H1 (cell line): Measurements from ENCODE around the gene SLC35B2. TPM values are rescaled to one million over a fixed set of nuclear protein-coding genes. Genes with fewer than 3 reads are reported as not detected.
A peak's percentile ranks its signal among the peaks of the same experiment; 100 is the strongest.

Experiments
- CTCF ChIA-PET: fragments of 300-600 bp; sonication (Branson Sonifier 250); formaldehyde crosslinking; loops from one replicate; lab custom pipeline; 2021; ENCODE audit not compliant: partially characterized antibody; lab: Charles Lee
- POLR2A ChIA-PET: fragments of 300-600 bp; sonication (Branson Sonifier 250); formaldehyde crosslinking; loops from one replicate; lab custom pipeline; 2021; ENCODE audit warnings: inconsistent platforms; ENCODE audit not compliant: partially characterized antibody; lab: Charles Lee
- DNase-seq, 2 experiments: peaks; one replicate each; pipeline versions ENCODE4 v3.0.0 to v3.0.0-alpha.2; 2010 to 2022; ENCODE audit warnings: low spot score in 2 of 2, low read depth in 1 of 2, mixed read lengths in 1 of 2
- FAIRE-seq: peaks from 2 replicates; lab custom pipeline; 2011; peaks lifted over from hg19 to GRCh38; lab: Jason Lieb, UNC
- H2AFZ ChIP-seq: 2 replicates; pipeline ENCODE4 v1.8.1; 2012; ENCODE audit warnings: low read length, inconsistent platforms
- H2AK5ac ChIP-seq: 2 replicates; pipeline ENCODE4 v1.6.1; 2013; ENCODE audit warnings: low read depth, low read length
- H2BK120ac ChIP-seq: replicated peaks from 2 replicates; pipeline ENCODE3; 2013; ENCODE audit warnings: low read depth, low read length, inconsistent platforms
- H2BK12ac ChIP-seq: 2 replicates; pipeline ENCODE4 v1.6.1; 2013; ENCODE audit warnings: low read depth, low read length
- H2BK15ac ChIP-seq: 2 replicates; pipeline ENCODE4 v1.6.1; 2013; ENCODE audit warnings: low read length
- H2BK20ac ChIP-seq: 2 replicates; pipeline ENCODE4 v1.6.1; 2013; ENCODE audit warnings: low read length
- H2BK5ac ChIP-seq: 2 replicates; pipeline ENCODE4 v1.6.1; 2013; ENCODE audit warnings: low read depth, low read length
- H3K14ac ChIP-seq: 2 replicates; pipeline ENCODE4 v1.6.1; 2013; ENCODE audit warnings: inconsistent platforms; ENCODE audit not compliant: insufficient read length
- H3K18ac ChIP-seq: 2 replicates; pipeline ENCODE4 v1.6.1; 2013; ENCODE audit warnings: low read length; ENCODE audit errors: extremely low read depth
- H3K23ac ChIP-seq: 2 replicates; pipeline ENCODE4 v1.6.1; 2013; ENCODE audit warnings: inconsistent platforms; ENCODE audit not compliant: insufficient read length
- H3K23me2 ChIP-seq: 2 replicates; pipeline ENCODE4 v1.6.1; 2013; ENCODE audit warnings: low read depth, low read length
- H3K27ac ChIP-seq: 2 replicates; pipeline ENCODE4 v1.6.1; 2011; ENCODE audit warnings: low read depth, low read length, inconsistent platforms
- H3K27me3 ChIP-seq, 4 experiments: replicated peaks in 1 of 4; 1 replicate in 1 of 4; 2 replicates in 3 of 4; pipeline versions ENCODE4 v1.6.1 to v1.8.1; 2011 to 2013; ENCODE audit warnings: low read length in 3 of 4, mild to moderate bottlenecking in 3 of 4, inconsistent platforms in 2 of 4, mixed read lengths in 2 of 4, moderate library complexity in 1 of 4; ENCODE audit not compliant: control insufficient read depth in 3 of 4, insufficient read depth in 3 of 4; ENCODE audit errors: extremely low read depth in 1 of 4
- H3K36me3 ChIP-seq, 4 experiments: 2 replicates each; pipeline versions ENCODE4 v1.6.1 to v1.8.1; 2011 to 2013; ENCODE audit warnings: mild to moderate bottlenecking in 4 of 4, low read length in 3 of 4, moderate library complexity in 2 of 4, control low read depth in 1 of 4, inconsistent platforms in 1 of 4; ENCODE audit not compliant: insufficient read depth in 4 of 4, control insufficient read depth in 2 of 4
- H3K4ac ChIP-seq: replicated peaks from 2 replicates; pipeline ENCODE3; 2013; ENCODE audit warnings: low read length, low read depth, mixed read lengths, inconsistent platforms; ENCODE audit not compliant: insufficient read length
- H3K4me1 ChIP-seq, 4 experiments: replicated peaks in 1 of 4; 1 replicate in 1 of 4; 2 replicates in 3 of 4; pipeline versions ENCODE4 v1.6.1 to v1.8.1; 2011 to 2013; ENCODE audit warnings: low read length in 3 of 4, inconsistent platforms in 2 of 4, mixed read lengths in 1 of 4; ENCODE audit not compliant: insufficient read depth in 4 of 4, control insufficient read depth in 3 of 4
- H3K4me2 ChIP-seq, 2 experiments: 2 replicates each; pipeline versions ENCODE4 v1.6.1 to v1.8.1; 2011 to 2013; ENCODE audit warnings: low read depth in 2 of 2, low read length in 2 of 2, control low read depth in 1 of 2, inconsistent platforms in 1 of 2, mild to moderate bottlenecking in 1 of 2; ENCODE audit not compliant: insufficient read depth in 1 of 2
- H3K4me3 ChIP-seq, 4 experiments: fragments of 200-600, 300-600 bp in 1 of 4; sonication (generic), shearing (Covaris generic), sonication (Bioruptor Twin) in 1 of 4; 2 replicates each; pipeline versions ENCODE4 v1.5.1 to v1.8.1; 2011 to 2016; ENCODE audit warnings: low read length in 4 of 4, low read depth in 3 of 4, control low read depth in 2 of 4, inconsistent platforms in 2 of 4, mild to moderate bottlenecking in 2 of 4, mixed read lengths in 1 of 4, moderate library complexity in 1 of 4; ENCODE audit not compliant: insufficient read depth in 2 of 4; ENCODE audit errors: extremely low read depth in 1 of 4
- H3K56ac ChIP-seq: replicated peaks from 2 replicates; pipeline ENCODE3; 2013; ENCODE audit warnings: low read depth, mild to moderate bottlenecking, mixed read lengths, low read length, inconsistent platforms; ENCODE audit not compliant: insufficient read length
- H3K79me1 ChIP-seq: 2 replicates; pipeline ENCODE4 v1.6.1; 2013; ENCODE audit warnings: low read depth, low read length, control low read depth
- H3K79me2 ChIP-seq, 2 experiments: 2 replicates each; pipeline versions ENCODE4 v1.6.1 to v1.8.1; 2012 to 2013; ENCODE audit warnings: low read length in 2 of 2, mild to moderate bottlenecking in 2 of 2, inconsistent platforms in 1 of 2; ENCODE audit not compliant: insufficient read depth in 2 of 2, control insufficient read depth in 1 of 2
- H3K9ac ChIP-seq, 4 experiments: replicated peaks in 1 of 4; 1 replicate in 1 of 4; 2 replicates in 3 of 4; pipeline versions ENCODE4 v1.6.1 to v1.8.1; 2011 to 2013; ENCODE audit warnings: low read depth in 3 of 4, low read length in 3 of 4, control low read depth in 2 of 4, mild to moderate bottlenecking in 2 of 4, moderate library complexity in 2 of 4, inconsistent platforms in 1 of 4; ENCODE audit errors: extremely low read depth in 1 of 4
- H3K9me3 ChIP-seq, 2 experiments: 2 replicates each; pipeline versions ENCODE4 v1.6.1 to v1.8.1; 2012 to 2013; ENCODE audit warnings: mild to moderate bottlenecking in 2 of 2, moderate library complexity in 2 of 2, control low read depth in 1 of 2, inconsistent platforms in 1 of 2, low read depth in 1 of 2, low read length in 1 of 2, mixed read lengths in 1 of 2; ENCODE audit not compliant: insufficient read depth in 2 of 2
- H4K20me1 ChIP-seq, 2 experiments: replicated peaks in 1 of 2; 2 replicates each; pipeline versions ENCODE3 to v1.8.1; 2011 to 2013; ENCODE audit warnings: inconsistent platforms in 2 of 2, low read length in 2 of 2, mild to moderate bottlenecking in 1 of 2; ENCODE audit not compliant: insufficient read depth in 2 of 2, control insufficient read depth in 1 of 2
- H4K5ac ChIP-seq: 2 replicates; pipeline ENCODE4 v1.6.1; 2013; ENCODE audit warnings: low read length, low read depth, mixed read lengths, inconsistent platforms; ENCODE audit not compliant: insufficient read length
- H4K8ac ChIP-seq: 2 replicates; pipeline ENCODE4 v1.8.0; 2013; ENCODE audit warnings: mild to moderate bottlenecking, moderate library complexity, low read length, inconsistent platforms; ENCODE audit not compliant: insufficient read depth; ENCODE audit errors: extremely low read depth
- H4K91ac ChIP-seq: replicated peaks from 2 replicates; pipeline ENCODE3; 2013; ENCODE audit warnings: low read length, mixed read lengths, inconsistent platforms; ENCODE audit not compliant: insufficient read length
- CBX5 ChIP-seq: fragments of 300-800, 300-1000 bp; sonication (generic); IDR thresholded peaks from 2 replicates; pipeline ENCODE4 v1.7.1; 2016; ENCODE audit warnings: antibody characterized with exemption, low read length, low read depth
- POLR2AphosphoS5 ChIP-seq: IDR thresholded peaks from 2 replicates; pipeline ENCODE4 v1.6.1; 2011; ENCODE audit warnings: low read depth, low read length
- RXRA ChIP-seq: IDR thresholded peaks from 2 replicates; pipeline ENCODE4 v1.6.1; 2011; ENCODE audit warnings: low read depth, mild to moderate bottlenecking, low read length, moderate library complexity; ENCODE audit not compliant: insufficient read depth
- SP1 ChIP-seq: IDR thresholded peaks from 2 replicates; pipeline ENCODE4 v1.6.1; 2011; ENCODE audit warnings: low read depth, low read length
- SP4 ChIP-seq: IDR thresholded peaks from 2 replicates; pipeline ENCODE4 v1.6.1; 2012; ENCODE audit warnings: low read length, inconsistent platforms
- SRF ChIP-seq: IDR thresholded peaks from 2 replicates; pipeline ENCODE4 v1.6.1; 2011; ENCODE audit warnings: mild to moderate bottlenecking, low read depth, low read length, moderate library complexity
- TAF7 ChIP-seq: optimal IDR thresholded peaks from 2 replicates; pipeline ENCODE3; 2011; ENCODE audit warnings: low read depth, mild to moderate bottlenecking, inconsistent platforms, low read length, moderate library complexity, borderline replicate concordance
- TBP ChIP-seq: IDR thresholded peaks from 2 replicates; pipeline ENCODE4 v1.6.1; 2011; ENCODE audit warnings: low read depth, low read length, improper control_type of control experiment
- WGBS, 2 experiments: shearing (Covaris generic) in 1 of 2; methylation state at CpG; one replicate each; pipeline versions ENCODE4 v1.1.6 to v1.1.7; 2013 to 2015; ENCODE audit warnings: low lambda C conversion rate in 2 of 2, mixed read lengths in 2 of 2, inconsistent platforms in 1 of 2, low coverage in 1 of 2, missing lambda C conversion rate in 1 of 2; ENCODE audit not compliant: insufficient replicate concordance in 2 of 2, insufficient coverage in 1 of 2, insufficient read length in 1 of 2; ENCODE audit errors: extremely low coverage in 1 of 2, missing lambda C conversion rate in 1 of 2; 5-methylcytosine and 5-hydroxymethylcytosine counted together
- polyA plus RNA-seq, 7 experiments: library from polyadenylated mRNA; depleted of rRNA in 3 of 7; stranded (reverse) in 5 of 7; unstranded in 2 of 7; fragments of >200 nt in 5 of 7; fragments of 200-250 nt in 2 of 7; gene quantifications; 1 replicate in 5 of 7; 2 replicates in 1 of 7; 4 replicates in 1 of 7; pipeline versions ENCODE4 v1.2.1 to v1.2.3, GENCODE V29; 2011 to 2013; ENCODE audit warnings: missing spikeins in 2 of 7, mixed read lengths in 2 of 7
- total RNA-seq: library from RNA; stranded (reverse); fragmentation: NEBNext Ultra II Directional; extraction: Animal tissue kit (Norgen Biotek cat#: 25700); gene quantifications from 2 replicates; pipeline ENCODE4 v1.2.1, GENCODE V29; 2021

SLC35B2 gene
- total and polyA plus RNA-seq, 2 of the 8 experiments (the other 6 are each of a cell fraction or from before 2014, with no cell fraction given): 29.5 to 65.0 TPM

- H2AK5ac ChIP-seq: no peak overlapping the region
- peak overlapping the region; percentile 49 for H3K4ac ChIP-seq
- H3K23ac ChIP-seq: no peak overlapping the region
- H2BK12ac ChIP-seq: no peak overlapping the region
- H2BK120ac ChIP-seq: no peak overlapping the region
- H3K9ac ChIP-seq: no peak overlapping the region
- H3K79me2 ChIP-seq: peaks cover 10 to 48% of the 10 kb centered on the region in 2 experiments; a peak in 3 of 4 replicates
- H3K56ac ChIP-seq: no peak overlapping the region
- no peak overlapping the region for H2BK20ac ChIP-seq
- H4K91ac ChIP-seq: no peak overlapping the region
- H3K27me3 ChIP-seq: no peaks in the 10 kb centered on the region
- peaks cover 25% of the 10 kb centered on the region for H3K79me1 ChIP-seq
- H3K4me3 ChIP-seq: peak overlapping the region in 1 of 4 experiments; percentile 29; a peak in 1 of 8 replicates
- H3K14ac ChIP-seq: no peak overlapping the region
- peaks cover 10 to 27% (median 20%) of the 10 kb centered on the region in 4 experiments; a peak in 7 of 8 replicates for H3K36me3 ChIP-seq
- ChIA-PET CTCF (interaction anchor here (1.0 to 19.4 kb wide), 9 partner anchors 10 to 129 kb away, joined by 4 to 287 read pairs (median 14); partner anchors contain the start of genes HSP90AB1 and SLC35B2), POLR2A (interaction anchor here (0.8 to 21.0 kb wide), 13 partner anchors 10 to 101 kb away, joined by 3 to 477 read pairs (median 13); partner anchors contain the start of genes HSP90AB1 and SLC35B2)
- peaks cover 15 to 45% (median 34%) of the 10 kb centered on the region in 4 experiments for H3K4me1 ChIP-seq
- peak overlapping the region; percentile 94 to 95 for H3K4me2 ChIP-seq
- WGBS, 2 experiments: 83% methylated on average over 8 of the region's 8 CpGs; no CpG with 5 or more reads in 1 of the 2 experiments
- DNase-seq (no peak), FAIRE-seq (no peak)
- no peak overlapping the region; the same call in 1 of the 2 replicates for H3K27ac ChIP-seq
- H2AFZ ChIP-seq: no peak overlapping the region
- peak overlapping the region; percentile 4; the same call in 1 of the 2 replicates for H4K8ac ChIP-seq
- no peak overlapping the region for H2BK15ac ChIP-seq
- peaks cover 16% of the 10 kb centered on the region for H3K23me2 ChIP-seq
- no peak overlapping the region for H4K5ac ChIP-seq
- H3K18ac ChIP-seq: peak overlapping the region; percentile 78; the same call in 1 of the 2 replicates
- no peaks in the 10 kb centered on the region for H3K9me3 ChIP-seq
- H4K20me1 ChIP-seq: peaks cover 30 to 43% of the 10 kb centered on the region in 2 experiments
- no peak overlapping the region for H2BK5ac ChIP-seq
- TF ChIP-seq POLR2AphosphoS5 (no peak), SRF (no peak), RXRA (no peak), TBP (no peak), SP4 (no peak), TAF7 (no peak), SP1 (no peak), CBX5 (no peak)
Observed at GRCh38 chr6:44225579-44226325, 31.6 kb downstream of the SLC35B2 start.
